ENCODE measurements around the gene CCSER1. TPM values are rescaled to one million over a fixed set of nuclear protein-coding genes. Genes with fewer than 3 reads are reported as not detected.

CCSER1 gene
- total RNA-seq, 2 experiments from 2014 or later: not detected

GRCh38 chr4:90715242-90715641 lies 588.0 kb downstream of the CCSER1 start:
- Histone ChIP-seq H3K4me2 (ENCODE audit: low read length) (no peak overlapping the region), H3K4me3 (ENCODE audit: low read depth, low read length, poor library complexity, severe bottlenecking) (no peak overlapping the region), H2AFZ (ENCODE audit: low read length) (no peak overlapping the region), H3K9me3 (ENCODE audit: low read length) (no peaks in the 10 kb centered on the region), H3K27ac (ENCODE audit: low read depth, low read length, poor library complexity, severe bottlenecking) (no peak overlapping the region), H4K20me1 (ENCODE audit: insufficient read depth, low read length) (no peaks in the 10 kb centered on the region), H3K9me2 (ENCODE audit: insufficient read depth, low read length) (no peaks in the 10 kb centered on the region), H3K36me3 (ENCODE audit: insufficient read depth, low read length) (no peaks in the 10 kb centered on the region), H3K79me2 (ENCODE audit: insufficient read depth, low read depth, low read length) (no peaks in the 10 kb centered on the region), H3K4me1 (ENCODE audit: insufficient read depth, low read length, poor library complexity, severe bottlenecking) (no peaks in the 10 kb centered on the region)
- BruUV-seq (replicated peaks): no TSS peak
- ChIA-PET POLR2A (interaction anchor here (0.6 kb wide), 1 partner anchor 1537 kb away, joined by 3 read pairs; no protein-coding TSS in a partner anchor), CTCF (ENCODE audit: unreplicated experiment) (no interaction called here)
- intact Hi-C loops (cut with micrococcal nuclease; ENCODE audit: unreplicated experiment): no loop called here
- DNase-seq (ENCODE audit: low spot score): no peak
- TF ChIP-seq CTCF (conservative IDR thresholded peaks at IDR 0.05; ENCODE audit: low read length) (no peak), EZH2phosphoT487 (IDR thresholded peaks at IDR 0.05; ENCODE audit: borderline replicate concordance, low read depth, low read length) (no peak)

GRCh38 chr4:90718931-90719330 lies 591.7 kb downstream of the CCSER1 start:
- Histone ChIP-seq H3K4me2 (ENCODE audit: low read length) (no peak overlapping the region), H4K20me1 (ENCODE audit: insufficient read depth, low read length) (no peaks in the 10 kb centered on the region), H2AFZ (ENCODE audit: low read length) (no peak overlapping the region), H3K9me2 (ENCODE audit: insufficient read depth, low read length) (no peaks in the 10 kb centered on the region), H3K4me3 (ENCODE audit: low read depth, low read length, poor library complexity, severe bottlenecking) (no peak overlapping the region), H3K27ac (ENCODE audit: low read depth, low read length, poor library complexity, severe bottlenecking) (no peak overlapping the region), H3K79me2 (ENCODE audit: insufficient read depth, low read depth, low read length) (no peaks in the 10 kb centered on the region), H3K9me3 (ENCODE audit: low read length) (no peaks in the 10 kb centered on the region), H3K4me1 (ENCODE audit: insufficient read depth, low read length, poor library complexity, severe bottlenecking) (no peaks in the 10 kb centered on the region), H3K36me3 (ENCODE audit: insufficient read depth, low read length) (no peaks in the 10 kb centered on the region)
- no peak for DNase-seq (ENCODE audit: low spot score)
- BruUV-seq (replicated peaks): no TSS peak
- TF ChIP-seq CTCF (conservative IDR thresholded peaks at IDR 0.05; ENCODE audit: low read length): no peak
- no peak for TF ChIP-seq EZH2phosphoT487 (IDR thresholded peaks at IDR 0.05; ENCODE audit: borderline replicate concordance, low read depth, low read length)
- CTCF ChIA-PET (ENCODE audit: unreplicated experiment): no interaction called here
- intact Hi-C loops (cut with micrococcal nuclease; ENCODE audit: unreplicated experiment): no loop called here
- POLR2A ChIA-PET: no interaction called here

DNA sequence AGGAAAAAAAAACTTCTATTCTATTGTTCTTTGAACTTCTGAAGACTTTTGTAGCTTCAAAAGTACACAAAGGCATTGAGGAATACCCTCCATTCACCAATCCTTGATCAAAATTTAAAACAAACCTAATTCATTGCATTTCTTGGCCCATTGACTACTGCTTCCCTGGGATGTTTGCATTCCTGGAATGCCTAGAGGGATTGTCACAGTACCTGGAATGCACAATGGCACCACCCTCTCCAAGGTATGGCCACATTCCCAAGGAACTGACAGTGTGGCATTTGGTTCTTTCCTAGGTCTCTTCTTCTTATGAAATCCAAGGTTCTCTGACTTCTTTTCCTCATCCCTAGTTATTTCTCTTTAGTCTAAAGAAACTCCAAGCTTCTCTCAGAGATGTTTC lies 600.7 kb downstream of the CCSER1 start:
- no peaks in the 10 kb centered on the region for H3K79me2 ChIP-seq (ENCODE audit: insufficient read depth, low read depth, low read length)
- no peaks in the 10 kb centered on the region for H3K4me1 ChIP-seq (ENCODE audit: insufficient read depth, low read length, poor library complexity, severe bottlenecking)
- no peaks in the 10 kb centered on the region for H3K9me3 ChIP-seq (ENCODE audit: low read length)
- no peaks in the 10 kb centered on the region for H4K20me1 ChIP-seq (ENCODE audit: insufficient read depth, low read length)
- no peak overlapping the region for H3K4me3 ChIP-seq (ENCODE audit: low read depth, low read length, poor library complexity, severe bottlenecking)
- TF ChIP-seq EZH2phosphoT487 (IDR thresholded peaks at IDR 0.05; ENCODE audit: borderline replicate concordance, low read depth, low read length): no peak
- TF ChIP-seq CTCF (conservative IDR thresholded peaks at IDR 0.05; ENCODE audit: low read length): no peak
- intact Hi-C loops (cut with micrococcal nuclease; ENCODE audit: unreplicated experiment): no loop called here
- no peak overlapping the region for H2AFZ ChIP-seq (ENCODE audit: low read length)
- H3K27ac ChIP-seq (ENCODE audit: low read depth, low read length, poor library complexity, severe bottlenecking): no peak overlapping the region
- no peaks in the 10 kb centered on the region for H3K9me2 ChIP-seq (ENCODE audit: insufficient read depth, low read length)
- ChIA-PET POLR2A (interaction anchor here (0.6 kb wide), 2 partner anchors 146 to 203 kb away, joined by 3 read pairs; no protein-coding TSS in a partner anchor), CTCF (ENCODE audit: unreplicated experiment) (no interaction called here)
- no peak overlapping the region for H3K4me2 ChIP-seq (ENCODE audit: low read length)
- DNase-seq (ENCODE audit: low spot score): no peak
- H3K36me3 ChIP-seq (ENCODE audit: insufficient read depth, low read length): no peaks in the 10 kb centered on the region
- no TSS peak for BruUV-seq (replicated peaks)
